HG03280 (cell line): Measurements from ENCODE around the gene CHP1.
A peak's percentile ranks its signal among the peaks of the same experiment; 100 is the strongest.
"Not testable (repeated sequence)": the region's sequence is repeated elsewhere in the genome, so short reads cannot be mapped to it uniquely, and the experiment has no call there.

Source experiments
- ATAC-seq: cut with Tn5 transposase; IDR thresholded peaks from one replicate; pipeline ENCODE4 v1.9.1; 2021; ENCODE audit warnings: mild to moderate bottlenecking, moderate library complexity; ENCODE audit not compliant: unreplicated experiment

The CHP1 gene

GRCh38 chr15:41256103-41256502, 25.0 kb downstream of the CHP1 start:
- ATAC-seq: no peak

DNA sequence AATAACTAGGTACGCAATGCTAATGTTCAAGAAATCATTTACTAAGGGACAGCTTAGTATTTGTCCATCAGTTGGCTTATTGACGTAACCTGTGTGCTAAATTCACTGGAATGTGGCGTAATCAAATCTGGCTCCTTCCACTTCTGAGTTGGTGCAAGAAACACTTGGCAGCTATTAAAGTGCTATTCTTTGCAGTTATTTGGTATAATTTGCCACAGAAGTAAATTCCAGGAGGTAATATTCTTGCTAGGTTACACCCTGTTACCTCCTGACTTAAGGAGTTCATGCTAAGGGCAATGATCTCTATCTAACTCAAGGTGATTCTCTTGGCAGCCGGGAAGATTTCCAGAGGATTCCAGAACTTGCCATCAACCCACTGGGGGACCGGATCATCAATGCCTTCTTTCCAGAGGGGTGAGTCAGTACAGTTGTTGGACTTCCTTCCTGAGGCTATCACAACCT, 25.5 kb downstream of the CHP1 start:
- ATAC-seq: no peak

DNA sequence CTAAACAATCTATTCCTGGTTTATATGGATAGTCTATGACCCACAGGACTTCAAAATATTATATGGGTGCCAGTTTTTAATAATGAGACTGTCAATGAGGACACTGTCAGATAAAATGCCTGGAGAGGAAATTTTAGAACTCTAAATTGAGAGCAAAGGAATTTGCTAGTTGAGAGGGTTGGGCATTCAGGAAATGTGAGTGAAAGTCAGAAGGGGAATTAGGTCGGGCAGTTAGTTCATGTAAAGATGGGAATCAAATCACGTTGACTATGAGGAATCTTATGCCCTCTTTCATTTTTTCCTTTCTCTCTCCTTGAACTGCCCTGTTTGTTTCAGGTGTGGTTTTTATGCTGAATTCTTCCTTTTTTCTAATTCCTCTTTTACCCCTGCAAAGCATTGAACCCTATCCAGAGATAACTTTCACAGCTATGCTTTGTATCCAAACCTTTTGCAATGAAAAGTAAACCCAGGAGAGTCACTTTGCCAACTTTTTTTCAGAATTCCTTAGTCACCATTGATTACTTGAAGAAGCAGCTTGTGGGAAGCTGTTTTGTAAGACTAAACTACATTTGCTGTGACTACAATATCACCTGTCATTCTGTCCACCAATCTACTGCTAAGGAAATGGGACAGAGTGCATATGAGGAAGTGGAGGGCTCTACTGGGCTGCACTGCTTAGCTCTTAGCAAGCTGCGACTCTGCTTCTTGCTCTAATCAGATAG, 27.8 kb downstream of the CHP1 start:
- no peak for ATAC-seq

GRCh38 chr15:41259546-41260189, 28.6 kb downstream of the CHP1 start:
- no peak for ATAC-seq

GRCh38 chr15:41260924-41261323, 29.9 kb downstream of the CHP1 start:
- not testable (repeated sequence) for ATAC-seq

GRCh38 chr15:41262571-41262970, 31.5 kb downstream of the CHP1 start:
- ATAC-seq: no peak

- no peak for ATAC-seq
Observed at GRCh38 chr15:41263891-41264351, 32.9 kb downstream of the CHP1 start.

DNA sequence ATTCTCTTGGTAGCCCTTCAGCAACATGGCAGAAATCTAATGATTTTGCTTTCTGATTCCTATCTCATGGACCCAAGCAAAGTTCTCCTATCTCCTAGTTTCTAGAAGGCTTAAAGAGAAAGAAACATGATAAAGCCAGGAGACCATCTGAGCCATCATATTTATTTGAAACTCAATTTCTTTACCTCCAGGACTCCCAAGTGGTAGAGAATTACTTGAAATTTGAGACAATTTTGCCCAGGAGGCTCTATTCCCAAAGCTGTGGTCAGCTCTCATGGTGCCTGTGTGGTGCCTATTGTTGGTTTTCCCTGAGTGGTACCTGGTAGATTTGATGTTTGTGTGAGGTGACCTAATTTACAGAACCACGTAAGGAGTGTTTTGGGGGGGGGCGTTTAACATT, 38.8 kb downstream of the CHP1 start:
- ATAC-seq: no peak

GRCh38 chr15:41276831-41277230, 45.8 kb downstream of the CHP1 start:
- no peak for ATAC-seq

DNA sequence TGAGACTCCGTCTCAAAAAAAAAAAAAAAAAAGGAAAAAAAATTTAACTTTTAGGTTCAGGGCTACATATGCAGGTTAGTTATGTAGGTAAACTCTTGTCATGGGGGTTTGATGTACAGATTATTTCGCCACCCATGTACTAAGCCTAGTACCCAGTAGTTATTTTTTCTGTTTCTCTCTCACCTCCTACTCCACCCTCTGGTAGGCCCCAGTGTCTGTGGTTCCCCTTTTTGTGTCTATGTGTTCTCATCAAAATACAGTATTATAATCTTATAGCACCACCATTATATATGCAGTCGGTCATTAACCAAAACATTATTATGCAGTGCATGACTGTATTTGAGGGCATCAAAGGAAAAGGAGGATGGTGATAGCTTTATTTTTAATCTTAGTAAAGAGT, 47.3 kb downstream of the CHP1 start:
- ATAC-seq: no peak

- ATAC-seq: no peak
Observed at GRCh38 chr15:41279535-41280283, 48.6 kb downstream of the CHP1 start.

GRCh38 chr15:41281236-41281635, 50.2 kb downstream of the CHP1 start:
- no peak for ATAC-seq

GRCh38 chr15:41282436-41282835, 51.4 kb downstream of the CHP1 start:
- not testable (repeated sequence) for ATAC-seq

DNA sequence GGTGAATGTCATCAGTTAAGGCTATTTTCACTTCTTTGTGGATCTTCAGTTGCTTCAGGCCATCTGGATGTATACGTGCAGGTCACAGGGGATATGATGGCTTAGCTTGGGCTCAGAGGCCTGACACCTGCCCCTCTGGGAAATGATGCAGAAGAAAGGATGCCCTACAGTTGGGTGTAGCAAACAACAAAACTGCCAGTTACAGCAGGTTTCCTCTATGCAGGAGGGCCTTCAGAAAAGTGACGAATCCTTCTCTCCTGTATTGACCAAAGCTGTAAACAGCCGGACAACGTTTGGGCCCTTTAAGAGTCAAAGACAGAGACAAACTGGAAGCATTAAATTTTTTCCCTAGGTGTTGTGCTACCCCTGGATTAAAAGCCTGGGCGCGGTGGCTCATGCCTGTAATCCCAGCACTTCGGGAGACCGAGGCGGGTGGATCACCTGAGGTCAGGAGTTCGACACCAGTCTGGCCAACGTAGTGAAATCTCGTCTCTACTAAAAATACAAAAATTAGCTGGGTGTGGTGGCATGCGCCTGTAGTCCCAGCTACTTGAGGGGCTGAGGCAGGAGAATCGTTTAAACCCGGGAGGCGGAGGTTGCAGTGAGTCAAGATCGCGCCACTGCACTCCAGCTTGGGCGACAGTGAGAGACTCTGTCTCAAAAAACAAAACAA, 52.0 kb downstream of the CHP1 start:
- not testable (repeated sequence) for ATAC-seq

GRCh38 chr15:41283653-41284426, 52.8 kb downstream of the CHP1 start:
- peak; percentile 96 for ATAC-seq

GRCh38 chr15:41284427-41285177, 53.5 kb downstream of the CHP1 start:
- no peak for ATAC-seq

- ATAC-seq: no peak
Observed at GRCh38 chr15:41285285-41285684, 54.2 kb downstream of the CHP1 start.

- no peak for ATAC-seq
Observed at GRCh38 chr15:41286665-41287333, 55.7 kb downstream of the CHP1 start.

DNA sequence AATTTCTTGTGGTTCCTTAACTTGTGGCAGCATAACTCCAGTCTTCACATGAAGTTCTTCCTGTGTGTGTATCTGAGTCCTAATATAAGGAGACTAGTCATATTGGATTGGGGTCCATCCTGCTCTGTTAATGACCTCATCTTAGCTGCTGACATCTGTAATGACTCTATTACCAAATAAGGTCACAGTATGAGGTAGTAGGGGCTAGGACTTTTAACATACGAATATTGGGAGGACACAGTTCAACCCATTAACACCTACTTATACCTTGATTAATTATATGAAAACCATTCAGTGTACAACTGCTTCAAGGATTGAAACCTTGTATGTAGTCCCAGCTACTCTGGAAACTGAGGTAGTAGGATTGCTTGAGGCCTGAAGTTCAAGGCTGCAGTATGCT, 57.4 kb downstream of the CHP1 start:
- ATAC-seq: no peak
